H1 (cell line): Measurements from ENCODE around the gene NEDD8. TPM values are rescaled to one million over a fixed set of nuclear protein-coding genes. Genes with fewer than 3 reads are reported as not detected.

Experiments used
- CTCF ChIA-PET: fragments of 300-600 bp; sonication (Branson Sonifier 250); formaldehyde crosslinking; loops from one replicate; lab custom pipeline; 2021; ENCODE audit not compliant: partially characterized antibody; lab: Charles Lee
- POLR2A ChIA-PET: fragments of 300-600 bp; sonication (Branson Sonifier 250); formaldehyde crosslinking; loops from one replicate; lab custom pipeline; 2021; ENCODE audit warnings: inconsistent platforms; ENCODE audit not compliant: partially characterized antibody; lab: Charles Lee
- DNase-seq, 2 experiments: peaks; one replicate each; pipeline versions ENCODE4 v3.0.0 to v3.0.0-alpha.2; 2010 to 2022; ENCODE audit warnings: low spot score in 2 of 2, low read depth in 1 of 2, mixed read lengths in 1 of 2
- FAIRE-seq: peaks from 2 replicates; lab custom pipeline; 2011; peaks lifted over from hg19 to GRCh38; lab: Jason Lieb, UNC
- H2AFZ ChIP-seq: 2 replicates; pipeline ENCODE4 v1.8.1; 2012; ENCODE audit warnings: low read length, inconsistent platforms
- H2AK5ac ChIP-seq: 2 replicates; pipeline ENCODE4 v1.6.1; 2013; ENCODE audit warnings: low read depth, low read length
- H2BK120ac ChIP-seq: replicated peaks from 2 replicates; pipeline ENCODE3; 2013; ENCODE audit warnings: low read depth, low read length, inconsistent platforms
- H2BK12ac ChIP-seq: 2 replicates; pipeline ENCODE4 v1.6.1; 2013; ENCODE audit warnings: low read depth, low read length
- H2BK15ac ChIP-seq: 2 replicates; pipeline ENCODE4 v1.6.1; 2013; ENCODE audit warnings: low read length
- H2BK20ac ChIP-seq: 2 replicates; pipeline ENCODE4 v1.6.1; 2013; ENCODE audit warnings: low read length
- H2BK5ac ChIP-seq: 2 replicates; pipeline ENCODE4 v1.6.1; 2013; ENCODE audit warnings: low read depth, low read length
- H3K14ac ChIP-seq: 2 replicates; pipeline ENCODE4 v1.6.1; 2013; ENCODE audit warnings: inconsistent platforms; ENCODE audit not compliant: insufficient read length
- H3K18ac ChIP-seq: 2 replicates; pipeline ENCODE4 v1.6.1; 2013; ENCODE audit warnings: low read length; ENCODE audit errors: extremely low read depth
- H3K23ac ChIP-seq: 2 replicates; pipeline ENCODE4 v1.6.1; 2013; ENCODE audit warnings: inconsistent platforms; ENCODE audit not compliant: insufficient read length
- H3K23me2 ChIP-seq: 2 replicates; pipeline ENCODE4 v1.6.1; 2013; ENCODE audit warnings: low read depth, low read length
- H3K27ac ChIP-seq: 2 replicates; pipeline ENCODE4 v1.6.1; 2011; ENCODE audit warnings: low read depth, low read length, inconsistent platforms
- H3K27me3 ChIP-seq, 4 experiments: replicated peaks in 1 of 4; 1 replicate in 1 of 4; 2 replicates in 3 of 4; pipeline versions ENCODE4 v1.6.1 to v1.8.1; 2011 to 2013; ENCODE audit warnings: low read length in 3 of 4, mild to moderate bottlenecking in 3 of 4, inconsistent platforms in 2 of 4, mixed read lengths in 2 of 4, moderate library complexity in 1 of 4; ENCODE audit not compliant: control insufficient read depth in 3 of 4, insufficient read depth in 3 of 4; ENCODE audit errors: extremely low read depth in 1 of 4
- H3K36me3 ChIP-seq, 4 experiments: 2 replicates each; pipeline versions ENCODE4 v1.6.1 to v1.8.1; 2011 to 2013; ENCODE audit warnings: mild to moderate bottlenecking in 4 of 4, low read length in 3 of 4, moderate library complexity in 2 of 4, control low read depth in 1 of 4, inconsistent platforms in 1 of 4; ENCODE audit not compliant: insufficient read depth in 4 of 4, control insufficient read depth in 2 of 4
- H3K4ac ChIP-seq: replicated peaks from 2 replicates; pipeline ENCODE3; 2013; ENCODE audit warnings: low read length, low read depth, mixed read lengths, inconsistent platforms; ENCODE audit not compliant: insufficient read length
- H3K4me1 ChIP-seq, 4 experiments: replicated peaks in 1 of 4; 1 replicate in 1 of 4; 2 replicates in 3 of 4; pipeline versions ENCODE4 v1.6.1 to v1.8.1; 2011 to 2013; ENCODE audit warnings: low read length in 3 of 4, inconsistent platforms in 2 of 4, mixed read lengths in 1 of 4; ENCODE audit not compliant: insufficient read depth in 4 of 4, control insufficient read depth in 3 of 4
- H3K4me2 ChIP-seq, 2 experiments: 2 replicates each; pipeline versions ENCODE4 v1.6.1 to v1.8.1; 2011 to 2013; ENCODE audit warnings: low read depth in 2 of 2, low read length in 2 of 2, control low read depth in 1 of 2, inconsistent platforms in 1 of 2, mild to moderate bottlenecking in 1 of 2; ENCODE audit not compliant: insufficient read depth in 1 of 2
- H3K4me3 ChIP-seq, 4 experiments: fragments of 200-600, 300-600 bp in 1 of 4; sonication (generic), shearing (Covaris generic), sonication (Bioruptor Twin) in 1 of 4; 2 replicates each; pipeline versions ENCODE4 v1.5.1 to v1.8.1; 2011 to 2016; ENCODE audit warnings: low read length in 4 of 4, low read depth in 3 of 4, control low read depth in 2 of 4, inconsistent platforms in 2 of 4, mild to moderate bottlenecking in 2 of 4, mixed read lengths in 1 of 4, moderate library complexity in 1 of 4; ENCODE audit not compliant: insufficient read depth in 2 of 4; ENCODE audit errors: extremely low read depth in 1 of 4
- H3K56ac ChIP-seq: replicated peaks from 2 replicates; pipeline ENCODE3; 2013; ENCODE audit warnings: low read depth, mild to moderate bottlenecking, mixed read lengths, low read length, inconsistent platforms; ENCODE audit not compliant: insufficient read length
- H3K79me1 ChIP-seq: 2 replicates; pipeline ENCODE4 v1.6.1; 2013; ENCODE audit warnings: low read depth, low read length, control low read depth
- H3K79me2 ChIP-seq, 2 experiments: 2 replicates each; pipeline versions ENCODE4 v1.6.1 to v1.8.1; 2012 to 2013; ENCODE audit warnings: low read length in 2 of 2, mild to moderate bottlenecking in 2 of 2, inconsistent platforms in 1 of 2; ENCODE audit not compliant: insufficient read depth in 2 of 2, control insufficient read depth in 1 of 2
- H3K9ac ChIP-seq, 4 experiments: replicated peaks in 1 of 4; 1 replicate in 1 of 4; 2 replicates in 3 of 4; pipeline versions ENCODE4 v1.6.1 to v1.8.1; 2011 to 2013; ENCODE audit warnings: low read depth in 3 of 4, low read length in 3 of 4, control low read depth in 2 of 4, mild to moderate bottlenecking in 2 of 4, moderate library complexity in 2 of 4, inconsistent platforms in 1 of 4; ENCODE audit errors: extremely low read depth in 1 of 4
- H3K9me3 ChIP-seq, 2 experiments: 2 replicates each; pipeline versions ENCODE4 v1.6.1 to v1.8.1; 2012 to 2013; ENCODE audit warnings: mild to moderate bottlenecking in 2 of 2, moderate library complexity in 2 of 2, control low read depth in 1 of 2, inconsistent platforms in 1 of 2, low read depth in 1 of 2, low read length in 1 of 2, mixed read lengths in 1 of 2; ENCODE audit not compliant: insufficient read depth in 2 of 2
- H4K20me1 ChIP-seq, 2 experiments: replicated peaks in 1 of 2; 2 replicates each; pipeline versions ENCODE3 to v1.8.1; 2011 to 2013; ENCODE audit warnings: inconsistent platforms in 2 of 2, low read length in 2 of 2, mild to moderate bottlenecking in 1 of 2; ENCODE audit not compliant: insufficient read depth in 2 of 2, control insufficient read depth in 1 of 2
- H4K5ac ChIP-seq: 2 replicates; pipeline ENCODE4 v1.6.1; 2013; ENCODE audit warnings: low read length, low read depth, mixed read lengths, inconsistent platforms; ENCODE audit not compliant: insufficient read length
- H4K8ac ChIP-seq: 2 replicates; pipeline ENCODE4 v1.8.0; 2013; ENCODE audit warnings: mild to moderate bottlenecking, moderate library complexity, low read length, inconsistent platforms; ENCODE audit not compliant: insufficient read depth; ENCODE audit errors: extremely low read depth
- H4K91ac ChIP-seq: replicated peaks from 2 replicates; pipeline ENCODE3; 2013; ENCODE audit warnings: low read length, mixed read lengths, inconsistent platforms; ENCODE audit not compliant: insufficient read length
- BACH1 ChIP-seq: IDR thresholded peaks from 2 replicates; pipeline ENCODE4 v1.6.1; 2012; ENCODE audit warnings: low read length, improper control_type of control experiment
- CHD1 ChIP-seq: IDR thresholded peaks from 2 replicates; pipeline ENCODE4 v1.6.1; 2012; ENCODE audit warnings: low read depth, low read length, improper control_type of control experiment
- CTBP2 ChIP-seq: IDR thresholded peaks from 2 replicates; pipeline ENCODE4 v1.7.0; 2011; ENCODE audit warnings: borderline replicate concordance, mild to moderate bottlenecking, moderate library complexity, mixed read lengths, low read length; ENCODE audit not compliant: insufficient read depth, insufficient read length
- EZH2 ChIP-seq: fragments of 200-600 bp; sonication (generic); IDR thresholded peaks from 2 replicates; pipeline ENCODE4 v1.7.1; 2012; ENCODE audit warnings: low read depth, mild to moderate bottlenecking, moderate library complexity, low read length, inconsistent platforms; ENCODE audit not compliant: severe bottlenecking
- GTF2F1 ChIP-seq: IDR thresholded peaks from 2 replicates; pipeline ENCODE4 v1.6.1; 2012; ENCODE audit warnings: low read depth, low read length, improper control_type of control experiment, borderline replicate concordance
- MAFK ChIP-seq: IDR thresholded peaks from 2 replicates; pipeline ENCODE4 v1.6.1; 2012; ENCODE audit warnings: low read depth, mild to moderate bottlenecking, improper control_type of control experiment, low read length
- NANOG ChIP-seq: IDR thresholded peaks from 2 replicates; pipeline ENCODE4 v1.6.1; 2011; ENCODE audit warnings: low read length, low read depth, mild to moderate bottlenecking, inconsistent platforms; ENCODE audit not compliant: insufficient read depth, poor library complexity, severe bottlenecking
- TAF1 ChIP-seq: IDR thresholded peaks from 2 replicates; pipeline ENCODE4 v1.6.1; 2011; ENCODE audit warnings: mild to moderate bottlenecking, low read depth, low read length
- WGBS, 2 experiments: shearing (Covaris generic) in 1 of 2; methylation state at CpG; one replicate each; pipeline versions ENCODE4 v1.1.6 to v1.1.7; 2013 to 2015; ENCODE audit warnings: low lambda C conversion rate in 2 of 2, mixed read lengths in 2 of 2, inconsistent platforms in 1 of 2, low coverage in 1 of 2, missing lambda C conversion rate in 1 of 2; ENCODE audit not compliant: insufficient replicate concordance in 2 of 2, insufficient coverage in 1 of 2, insufficient read length in 1 of 2; ENCODE audit errors: extremely low coverage in 1 of 2, missing lambda C conversion rate in 1 of 2; 5-methylcytosine and 5-hydroxymethylcytosine counted together
- polyA plus RNA-seq, 7 experiments: library from polyadenylated mRNA; depleted of rRNA in 3 of 7; stranded (reverse) in 5 of 7; unstranded in 2 of 7; fragments of >200 nt in 5 of 7; fragments of 200-250 nt in 2 of 7; gene quantifications; 1 replicate in 5 of 7; 2 replicates in 1 of 7; 4 replicates in 1 of 7; pipeline versions ENCODE4 v1.2.1 to v1.2.3, GENCODE V29; 2011 to 2013; ENCODE audit warnings: missing spikeins in 2 of 7, mixed read lengths in 2 of 7
- total RNA-seq: library from RNA; stranded (reverse); fragmentation: NEBNext Ultra II Directional; extraction: Animal tissue kit (Norgen Biotek cat#: 25700); gene quantifications from 2 replicates; pipeline ENCODE4 v1.2.1, GENCODE V29; 2021

NEDD8 gene
- total and polyA plus RNA-seq, 2 of the 8 experiments (the other 6 are each of a cell fraction or from before 2014, with no cell fraction given): 253 to 317 TPM

- no peaks in the 10 kb centered on the region for H3K36me3 ChIP-seq
- H3K56ac ChIP-seq: no peak overlapping the region
- no peaks in the 10 kb centered on the region for H3K79me1 ChIP-seq
- CTCF ChIA-PET: interaction anchor here (0.9 to 11.5 kb wide), 5 partner anchors 13 to 41 kb away, joined by 3 to 137 read pairs (median 5); partner anchors contain the start of genes DHRS1 and NOP9
- H3K4me2 ChIP-seq: no peak overlapping the region
- DNase-seq: no peak
- H2BK120ac ChIP-seq: no peak overlapping the region
- no peak overlapping the region for H2AFZ ChIP-seq
- H4K91ac ChIP-seq: no peak overlapping the region
- H3K79me2 ChIP-seq: no peaks in the 10 kb centered on the region
- H3K9me3 ChIP-seq: no peaks in the 10 kb centered on the region
- POLR2A ChIA-PET: interaction anchor here (0.5 to 1.2 kb wide), 2 partner anchors 49 to 64 kb away, joined by 3 read pairs; no protein-coding TSS in a partner anchor
- H2BK15ac ChIP-seq: no peak overlapping the region
- H3K4me1 ChIP-seq: no peaks in the 10 kb centered on the region; a peak in 1 of 7 replicates
- no peak overlapping the region for H2BK5ac ChIP-seq
- 90% methylated on average over 6 of the region's 6 CpGs; no CpG with 5 or more reads in 1 of the 2 experiments for WGBS, 2 experiments
- H4K5ac ChIP-seq: no peak overlapping the region
- H2BK12ac ChIP-seq: no peak overlapping the region
- no peak overlapping the region for H3K4me3 ChIP-seq
- no peak overlapping the region for H3K4ac ChIP-seq
- no peaks in the 10 kb centered on the region; a peak in 1 of 7 replicates for H3K27me3 ChIP-seq
- TF ChIP-seq EZH2 (no peak), MAFK (no peak), TAF1 (no peak), GTF2F1 (no peak), CHD1 (no peak), CTBP2 (no peak), BACH1 (no peak), NANOG (no peak)
- TF ChIP-seq, all 59 proteins: peak for 0
- Histone ChIP-seq H3K14ac (no peak overlapping the region), H2AK5ac (no peak overlapping the region), H3K23ac (no peak overlapping the region), H4K20me1 (peaks cover 0 to 3% of the 10 kb centered on the region in 2 experiments), H4K8ac (no peak overlapping the region), H3K18ac (no peak overlapping the region), H3K9ac (no peak overlapping the region), H2BK20ac (no peak overlapping the region), H3K27ac (no peak overlapping the region), H3K23me2 (no peaks in the 10 kb centered on the region)
- FAIRE-seq: no peak
These were observed 44.9 kb upstream of the NEDD8 start for GRCh38 chr14:24277071-24277470.
